GM18867 (cell line): ENCODE results near the gene BLOC1S6.

ENCODE experiments used
- ATAC-seq: cut with Tn5 transposase; IDR thresholded peaks from one replicate; pipeline ENCODE4 v1.9.1; 2021; ENCODE audit warnings: mild to moderate bottlenecking, moderate library complexity; ENCODE audit not compliant: unreplicated experiment

Gene BLOC1S6

GRCh38 chr15:45587095-45587862, at the start of gene BLOC1S6:
Gene BLOC1S6 (plus strand): TSS chr15:45587379. CDS start chr15:45587444, 65 bp downstream.
- peak; percentile 78 for ATAC-seq

- no peak for ATAC-seq
Measured at GRCh38 chr15:45539680-45540079, 47.5 kb upstream of the BLOC1S6 start.

GRCh38 chr15:45540531-45540930, 46.6 kb upstream of the BLOC1S6 start:
- no peak for ATAC-seq

GRCh38 chr15:45543051-45543450, 44.1 kb upstream of the BLOC1S6 start:
- ATAC-seq, result no peak

- ATAC-seq, result peak; percentile 81
Measured at GRCh38 chr15:45544266-45545023, 42.7 kb upstream of the BLOC1S6 start.

- no peak for ATAC-seq
Measured at GRCh38 chr15:45546789-45547188, 40.4 kb upstream of the BLOC1S6 start.

GRCh38 chr15:45548753-45549520, 38.2 kb upstream of the BLOC1S6 start:
- no peak for ATAC-seq

GRCh38 chr15:45549541-45550220, 37.5 kb upstream of the BLOC1S6 start:
- ATAC-seq, result no peak

GRCh38 chr15:45550436-45550835, 36.7 kb upstream of the BLOC1S6 start:
- no peak for ATAC-seq

- no peak for ATAC-seq
Measured at GRCh38 chr15:45551676-45552075, 35.5 kb upstream of the BLOC1S6 start.

- ATAC-seq, result no peak
Measured at GRCh38 chr15:45555934-45556608, 31.1 kb upstream of the BLOC1S6 start.

- ATAC-seq, result no peak
Measured at GRCh38 chr15:45572617-45573016, 14.6 kb upstream of the BLOC1S6 start.

- ATAC-seq, result no peak
Measured at GRCh38 chr15:45573961-45574629, 13.1 kb upstream of the BLOC1S6 start.

- no peak for ATAC-seq
Measured at GRCh38 chr15:45581919-45582318, 5.3 kb upstream of the BLOC1S6 start.

- ATAC-seq, result no peak
Measured at GRCh38 chr15:45583731-45584639, 3.2 kb upstream of the BLOC1S6 start.

- no peak for ATAC-seq
Measured at GRCh38 chr15:45585069-45585791, 1.9 kb upstream of the BLOC1S6 start.

GRCh38 chr15:45586125-45586524, 1.1 kb upstream of the BLOC1S6 start:
- no peak for ATAC-seq

- peak; percentile 10 for ATAC-seq
Measured at GRCh38 chr15:45586601-45587094, 531 bp upstream of the BLOC1S6 start.
